Mesendoderm (in vitro differentiated cells): ENCODE measurements around the gene ARHGEF10L.

Source experiments
- DNase-seq: peaks from one replicate; pipeline ENCODE4 v3.0.0; 2013
- H2AK5ac ChIP-seq: 2 replicates; pipeline ENCODE4 v1.6.1; 2013; ENCODE audit warnings: low read length, inconsistent platforms
- H2BK120ac ChIP-seq: 2 replicates; pipeline ENCODE4 v1.6.1; 2013; ENCODE audit warnings: low read depth, mild to moderate bottlenecking, low read length, moderate library complexity, mixed read lengths
- H2BK15ac ChIP-seq: replicated peaks from 2 replicates; pipeline ENCODE4 v1.6.1; 2013; ENCODE audit warnings: low read depth, mild to moderate bottlenecking, moderate library complexity
- H2BK5ac ChIP-seq: 2 replicates; pipeline ENCODE4 v1.6.1; 2013; ENCODE audit warnings: low read length, inconsistent platforms
- H3K18ac ChIP-seq: 2 replicates; pipeline ENCODE4 v1.6.1; 2013; ENCODE audit warnings: mild to moderate bottlenecking, low read length, mixed read lengths
- H3K23ac ChIP-seq: one replicate; pipeline ENCODE4 v1.6.1; 2013; ENCODE audit warnings: low read length
- H3K27ac ChIP-seq: 2 replicates; pipeline ENCODE4 v1.5.1; 2013; ENCODE audit warnings: low read depth, mild to moderate bottlenecking, inconsistent platforms, low read length, moderate library complexity
- H3K27me3 ChIP-seq: 2 replicates; pipeline ENCODE4 v1.6.1; 2013; ENCODE audit warnings: low read length, control low read depth, mild to moderate bottlenecking, inconsistent platforms; ENCODE audit not compliant: insufficient read depth, poor library complexity
- H3K36me3 ChIP-seq: 2 replicates; pipeline ENCODE4 v1.6.1; 2013; ENCODE audit warnings: low read length, inconsistent platforms; ENCODE audit not compliant: control insufficient read depth, insufficient read depth
- H3K4ac ChIP-seq: one replicate; pipeline ENCODE4 v1.6.1; 2013; ENCODE audit warnings: low read depth, mild to moderate bottlenecking, low read length, moderate library complexity
- H3K4me1 ChIP-seq: 2 replicates; pipeline ENCODE4 v1.6.1; 2013; ENCODE audit warnings: low read depth, low read length, inconsistent platforms; ENCODE audit not compliant: control insufficient read depth
- H3K4me2 ChIP-seq: 2 replicates; pipeline ENCODE4 v1.6.1; 2013; ENCODE audit warnings: low read length
- H3K4me3 ChIP-seq: 2 replicates; pipeline ENCODE4 v1.5.1; 2013; ENCODE audit warnings: mild to moderate bottlenecking, low read length
- H3K56ac ChIP-seq: one replicate; pipeline ENCODE4 v1.6.1; 2013; ENCODE audit warnings: low read length
- H3K79me1 ChIP-seq: 2 replicates; pipeline ENCODE4 v1.6.1; 2013; ENCODE audit warnings: low read length, inconsistent platforms
- H3K79me2 ChIP-seq: 2 replicates; pipeline ENCODE4 v1.6.1; 2013; ENCODE audit warnings: mild to moderate bottlenecking, low read length; ENCODE audit not compliant: control insufficient read depth, insufficient read depth
- H3K9ac ChIP-seq: 2 replicates; pipeline ENCODE4 v1.6.1; 2013; ENCODE audit warnings: low read length, inconsistent platforms
- H4K5ac ChIP-seq: one replicate; pipeline ENCODE4 v1.6.1; 2013; ENCODE audit warnings: low read length
- H4K8ac ChIP-seq: one replicate; pipeline ENCODE4 v1.6.1; 2013; ENCODE audit warnings: low read depth, mild to moderate bottlenecking, control low read depth, low read length, moderate library complexity
- WGBS: extraction: QIAGEN DNeasy Blood & Tissue Kit; methylation state at CpG from one replicate; pipeline ENCODE4 v1.1.7; 2013; ENCODE audit warnings: low lambda C conversion rate, missing lambda C conversion rate; ENCODE audit not compliant: insufficient coverage; ENCODE audit errors: extremely low coverage; 5-methylcytosine and 5-hydroxymethylcytosine counted together

The ARHGEF10L gene

GRCh38 chr1:17569200-17570139 is 30.0 kb downstream of the ARHGEF10L start:
- Histone ChIP-seq H3K56ac (peak overlapping the region; percentile 44), H3K79me1 (peaks cover 20% of the 10 kb centered on the region), H3K23ac (no peak overlapping the region), H4K8ac (no peak overlapping the region), H3K4me3 (no peak overlapping the region), H3K27me3 (no peaks in the 10 kb centered on the region), H3K9ac (peak overlapping the region; percentile 32), H3K27ac (peak overlapping the region; percentile 29), H3K4ac (no peak overlapping the region), H2BK120ac (no peak overlapping the region), H2AK5ac (no peak overlapping the region), H3K18ac (peak overlapping the region; percentile 13), H2BK5ac (no peak overlapping the region), H3K4me1 (peaks cover 17% of the 10 kb centered on the region), H4K5ac (no peak overlapping the region), H3K4me2 (no peak overlapping the region), H3K36me3 (no peaks in the 10 kb centered on the region), H3K79me2 (peaks cover 20% of the 10 kb centered on the region), H2BK15ac (no peak overlapping the region)
- WGBS, result no CpG with 5 or more reads among the region's 16 CpGs
- peak; percentile 74 for DNase-seq

GRCh38 chr1:17570228-17570627 is 30.7 kb downstream of the ARHGEF10L start:
- Histone ChIP-seq H3K79me1 (peaks cover 22% of the 10 kb centered on the region), H3K4me2 (no peak overlapping the region), H3K23ac (no peak overlapping the region), H3K4ac (no peak overlapping the region), H2AK5ac (no peak overlapping the region), H2BK15ac (no peak overlapping the region), H2BK5ac (no peak overlapping the region), H3K36me3 (no peaks in the 10 kb centered on the region), H4K8ac (no peak overlapping the region), H3K4me1 (peaks cover 15% of the 10 kb centered on the region), H3K18ac (no peak overlapping the region), H3K79me2 (peaks cover 22% of the 10 kb centered on the region), H2BK120ac (no peak overlapping the region), H3K9ac (no peak overlapping the region), H3K27me3 (no peaks in the 10 kb centered on the region), H4K5ac (no peak overlapping the region), H3K56ac (no peak overlapping the region), H3K4me3 (no peak overlapping the region), H3K27ac (no peak overlapping the region)
- no peak for DNase-seq
- WGBS, result no CpG with 5 or more reads among the region's 3 CpGs

GRCh38 chr1:17572264-17572985 is 32.9 kb downstream of the ARHGEF10L start:
- Histone ChIP-seq H3K4me1 (peaks cover 10% of the 10 kb centered on the region), H3K4ac (no peak overlapping the region), H4K8ac (no peak overlapping the region), H2BK5ac (no peak overlapping the region), H2BK120ac (no peak overlapping the region), H3K18ac (no peak overlapping the region), H4K5ac (no peak overlapping the region), H3K27me3 (no peaks in the 10 kb centered on the region), H3K36me3 (no peaks in the 10 kb centered on the region), H2AK5ac (no peak overlapping the region), H2BK15ac (no peak overlapping the region), H3K56ac (no peak overlapping the region), H3K23ac (no peak overlapping the region), H3K79me2 (peaks cover 20% of the 10 kb centered on the region), H3K4me2 (no peak overlapping the region), H3K79me1 (peaks cover 23% of the 10 kb centered on the region), H3K4me3 (no peak overlapping the region), H3K27ac (no peak overlapping the region), H3K9ac (no peak overlapping the region)
- peak; percentile 71 for DNase-seq
- no CpG with 5 or more reads among the region's 9 CpGs for WGBS

- Histone ChIP-seq H2BK120ac (no peak overlapping the region), H2BK15ac (no peak overlapping the region), H3K36me3 (no peaks in the 10 kb centered on the region), H2AK5ac (no peak overlapping the region), H3K4me3 (no peak overlapping the region), H3K27me3 (no peaks in the 10 kb centered on the region), H3K18ac (no peak overlapping the region), H3K23ac (no peak overlapping the region), H4K8ac (no peak overlapping the region), H3K4me2 (no peak overlapping the region), H3K79me2 (peaks cover 14% of the 10 kb centered on the region), H3K9ac (no peak overlapping the region), H4K5ac (no peak overlapping the region), H3K79me1 (peaks cover 18% of the 10 kb centered on the region), H3K4ac (no peak overlapping the region), H3K4me1 (peaks cover 8% of the 10 kb centered on the region), H2BK5ac (no peak overlapping the region), H3K56ac (peak overlapping the region; percentile 36), H3K27ac (no peak overlapping the region)
- WGBS, result no CpG with 5 or more reads among the region's 10 CpGs
- DNase-seq, result no peak
These were observed 34.1 kb downstream of the ARHGEF10L start for GRCh38 chr1:17573518-17574041.

GRCh38 chr1:17574516-17574915 is 35.0 kb downstream of the ARHGEF10L start:
- Histone ChIP-seq H4K8ac (no peak overlapping the region), H3K18ac (no peak overlapping the region), H3K27me3 (no peaks in the 10 kb centered on the region), H4K5ac (no peak overlapping the region), H3K4me1 (peaks cover 2% of the 10 kb centered on the region), H3K79me1 (peaks cover 18% of the 10 kb centered on the region), H3K4me3 (no peak overlapping the region), H3K23ac (no peak overlapping the region), H3K79me2 (peaks cover 14% of the 10 kb centered on the region), H3K56ac (peak overlapping the region; percentile 52), H3K36me3 (no peaks in the 10 kb centered on the region), H2AK5ac (no peak overlapping the region), H3K9ac (no peak overlapping the region), H2BK5ac (no peak overlapping the region), H3K27ac (no peak overlapping the region), H3K4me2 (no peak overlapping the region), H2BK120ac (no peak overlapping the region), H2BK15ac (no peak overlapping the region), H3K4ac (no peak overlapping the region)
- no CpG with 5 or more reads among the region's 11 CpGs for WGBS
- DNase-seq, result peak; percentile 78
